Measurements from ENCODE around the gene TMEM200C.

The TMEM200C gene

GRCh38 chr18:5895299-5895875 lies at the start of gene TMEM200C:
TSS of gene TMEM200C (minus strand) at chr18:5895522. CDS start at chr18:5892063, 3,459 bp downstream.
- DNase-seq, result no peak

GRCh38 chr18:5944448-5944847 lies 49.1 kb upstream of the TMEM200C start:
- DNase-seq, result no peak

GRCh38 chr18:5943514-5943913 lies 48.2 kb upstream of the TMEM200C start:
- no peak for DNase-seq

GRCh38 chr18:5942591-5942990 lies 47.3 kb upstream of the TMEM200C start:
- no peak for DNase-seq

GRCh38 chr18:5941890-5942289 lies 46.6 kb upstream of the TMEM200C start:
- DNase-seq, result no peak

- DNase-seq, result no peak
Observed at GRCh38 chr18:5939801-5940667, 44.7 kb upstream of the TMEM200C start.

GRCh38 chr18:5937795-5938194 lies 42.5 kb upstream of the TMEM200C start:
- DNase-seq, result no peak

- no peak for DNase-seq
Observed at GRCh38 chr18:5937121-5937520, 41.8 kb upstream of the TMEM200C start.

GRCh38 chr18:5930789-5931188 lies 35.5 kb upstream of the TMEM200C start:
- no peak for DNase-seq

- DNase-seq, result no peak
Observed at GRCh38 chr18:5918205-5918858, 23.0 kb upstream of the TMEM200C start.

GRCh38 chr18:5914951-5915350 lies 19.6 kb upstream of the TMEM200C start:
- DNase-seq, result no peak

- no peak for DNase-seq
Observed at GRCh38 chr18:5914016-5914415, 18.7 kb upstream of the TMEM200C start.

- DNase-seq, result no peak
Observed at GRCh38 chr18:5912566-5912965, 17.2 kb upstream of the TMEM200C start.

- DNase-seq, result no peak
Observed at GRCh38 chr18:5909125-5909524, 13.8 kb upstream of the TMEM200C start.

- DNase-seq, result no peak
Observed at GRCh38 chr18:5903386-5903785, 8.1 kb upstream of the TMEM200C start.

- DNase-seq, result no peak
Observed at GRCh38 chr18:5900262-5900661, 4.9 kb upstream of the TMEM200C start.

GRCh38 chr18:5899835-5900234 lies 4.5 kb upstream of the TMEM200C start:
- no peak for DNase-seq

- no peak for DNase-seq
Observed at GRCh38 chr18:5895876-5896740, 786 bp upstream of the TMEM200C start.

GRCh38 chr18:5894611-5895298 lies 567 bp downstream of the TMEM200C start:
- no peak for DNase-seq

GRCh38 chr18:5893956-5894610 lies 1.2 kb downstream of the TMEM200C start:
- DNase-seq, result no peak

- no peak for DNase-seq
Observed at GRCh38 chr18:5892823-5893431, 2.4 kb downstream of the TMEM200C start.

Measured in MV-4-11 (cell line).